Fibroblast of pulmonary artery (primary cell): ENCODE results near the gene ANKZF1.
A peak's percentile ranks its signal among the peaks of the same experiment; 100 is the strongest.

ENCODE experiments used
- DNase-seq: peaks from one replicate; pipeline ENCODE4 v3.0.0-alpha.2; 2010; ENCODE audit warnings: low read depth
- H3K4me3 ChIP-seq: replicated peaks from 2 replicates; pipeline ENCODE4 v1.5.1; 2011; ENCODE audit warnings: low read depth, mild to moderate bottlenecking, control low read depth, low read length, moderate library complexity
- CTCF ChIP-seq: IDR thresholded peaks from 2 replicates; pipeline ENCODE4 v1.5.1; 2011; ENCODE audit warnings: mild to moderate bottlenecking, control low read depth, low read length, inconsistent platforms; ENCODE audit errors: missing control alignments

The ANKZF1 gene

GRCh38 chr2:219221957-219222518 is 7.6 kb upstream of the ANKZF1 start:
- no peak for TF ChIP-seq CTCF
- no peak overlapping the region for H3K4me3 ChIP-seq
- DNase-seq: no peak

GRCh38 chr2:219223831-219224610 is 5.6 kb upstream of the ANKZF1 start:
- no peak overlapping the region for H3K4me3 ChIP-seq
- no peak for DNase-seq
- TF ChIP-seq CTCF: no peak

GRCh38 chr2:219225350-219225749 is 4.3 kb upstream of the ANKZF1 start:
- TF ChIP-seq CTCF: no peak
- no peak for DNase-seq

GRCh38 chr2:219228041-219228910 is 1.3 kb upstream of the ANKZF1 start:
- H3K4me3 ChIP-seq: peak overlapping the region; percentile 79
- TF ChIP-seq CTCF: no peak
- no peak for DNase-seq

More at GRCh38 chr2:219225350-219225749, 4.3 kb upstream of the ANKZF1 start:
- H3K4me3 ChIP-seq: no peak overlapping the region

GRCh38 chr2:219228911-219229304 is 698 bp upstream of the ANKZF1 start:
- no peak for DNase-seq
- H3K4me3 ChIP-seq: peak overlapping the region; percentile 79
- TF ChIP-seq CTCF: no peak

- peak overlapping the region; percentile 79 for H3K4me3 ChIP-seq
- no peak for TF ChIP-seq CTCF
- peak; percentile 50 for DNase-seq
Measured at GRCh38 chr2:219230059-219230540, 494 bp downstream of the ANKZF1 start.
